Endothelial cell of umbilical vein (primary cell): ENCODE data around the gene ZSCAN20. TPM values are rescaled to one million over a fixed set of nuclear protein-coding genes. Genes with fewer than 3 reads are reported as not detected.

ENCODE experiments used
- BruUV-seq: library from RNA; stranded (reverse); fragments of 400-500 nt; replicated peaks from 2 replicates; lab custom pipeline; 2021; lab: Mats Ljungman, UMichigan
- CTCF ChIA-PET: fragments of 300-600, 350-600 bp; sonication (Branson Sonifier 250); formaldehyde crosslinking; loops from one replicate; lab custom pipeline; 2021; ENCODE audit warnings: antibody characterized with exemption, inconsistent platforms; lab: Charles Lee
- POLR2A ChIA-PET: fragments of 300-600, 350-600 bp; sonication (Branson Sonifier 250); formaldehyde crosslinking; loops from one replicate; lab custom pipeline; 2021; ENCODE audit warnings: antibody characterized with exemption, inconsistent platforms; lab: Charles Lee
- DNase-seq: peaks from one replicate; pipeline ENCODE4 v3.0.0-alpha.2; 2011; ENCODE audit warnings: low read depth, low spot score
- FAIRE-seq: peaks from 2 replicates; lab custom pipeline; 2011; peaks lifted over from hg19 to GRCh38; lab: Jason Lieb, UNC
- H2AFZ ChIP-seq: 2 replicates; pipeline ENCODE4 v1.6.0; 2012; ENCODE audit warnings: low read depth, low read length, control low read depth, inconsistent platforms
- H3K27ac ChIP-seq: 2 replicates; pipeline ENCODE4 v1.5.1; 2011; ENCODE audit warnings: low read depth, mild to moderate bottlenecking, control low read depth, low read length, moderate library complexity; ENCODE audit not compliant: insufficient read depth
- H3K27me3 ChIP-seq, 2 experiments: 2 replicates each; pipeline versions ENCODE4 v1.6.0 to v1.6.1; 2011; ENCODE audit warnings: low read length in 2 of 2, mixed read lengths in 1 of 2; ENCODE audit not compliant: control insufficient read depth in 2 of 2, insufficient read depth in 2 of 2
- H3K36me3 ChIP-seq, 2 experiments: 2 replicates in 1 of 2; 3 replicates in 1 of 2; pipeline ENCODE4 v1.5.1; 2011; ENCODE audit warnings: low read length in 2 of 2, mild to moderate bottlenecking in 1 of 2, moderate library complexity in 1 of 2; ENCODE audit not compliant: control insufficient read depth in 2 of 2, insufficient read depth in 2 of 2; ENCODE audit errors: extremely low read depth in 1 of 2
- H3K4me1 ChIP-seq: 3 replicates; pipeline ENCODE4 v1.5.1; 2011; ENCODE audit warnings: mild to moderate bottlenecking, low read length; ENCODE audit not compliant: control insufficient read depth, insufficient read depth; ENCODE audit errors: extremely low read depth
- H3K4me2 ChIP-seq: 2 replicates; pipeline ENCODE4 v1.6.1; 2011; ENCODE audit warnings: low read length, control low read depth, mixed read lengths; ENCODE audit not compliant: insufficient read depth
- H3K4me3 ChIP-seq, 3 experiments: fragments of 200-600 bp in 1 of 3; sonication (generic), shearing (Covaris generic) in 1 of 3; replicated peaks in 1 of 3; 2 replicates each; pipeline ENCODE4 v1.5.1; 2011 to 2016; ENCODE audit warnings: control low read depth in 3 of 3, low read length in 3 of 3, mild to moderate bottlenecking in 2 of 3, inconsistent platforms in 1 of 3, low read depth in 1 of 3, moderate library complexity in 1 of 3; ENCODE audit not compliant: insufficient read depth in 1 of 3
- H3K79me2 ChIP-seq: 2 replicates; pipeline ENCODE4 v1.6.0; 2012; ENCODE audit warnings: low read length, inconsistent platforms; ENCODE audit not compliant: control insufficient read depth, insufficient read depth
- H3K9ac ChIP-seq: replicated peaks from 2 replicates; pipeline ENCODE3; 2011; ENCODE audit warnings: low read length, control low read depth; ENCODE audit not compliant: insufficient read depth; ENCODE audit errors: extremely low read depth
- H3K9me1 ChIP-seq: replicated peaks from 3 replicates; pipeline ENCODE4 v1.6.0; 2011; ENCODE audit warnings: mild to moderate bottlenecking, low read length; ENCODE audit not compliant: control insufficient read depth, insufficient read depth; ENCODE audit errors: extremely low read depth
- H3K9me3 ChIP-seq: replicated peaks from 2 replicates; pipeline ENCODE4 v1.5.1; 2012; ENCODE audit warnings: low read length, inconsistent platforms; ENCODE audit not compliant: control insufficient read depth, insufficient read depth
- H4K20me1 ChIP-seq: replicated peaks from 2 replicates; pipeline ENCODE3; 2011; ENCODE audit warnings: mild to moderate bottlenecking, low read length; ENCODE audit not compliant: control insufficient read depth, insufficient read depth; ENCODE audit errors: extremely low read depth
- CTCF ChIP-seq, 2 donors: IDR thresholded peaks; 1 replicate in 1 of 2; 2 replicates in 1 of 2; pipeline ENCODE4 v1.5.1; 2011; ENCODE audit warnings: low read length in 2 of 2, mild to moderate bottlenecking in 2 of 2, moderate library complexity in 2 of 2, control low read depth in 1 of 2, inconsistent platforms in 1 of 2, low read depth in 1 of 2; ENCODE audit not compliant: insufficient read depth in 1 of 2; ENCODE audit errors: extremely low read depth in 1 of 2
- EZH2 ChIP-seq: IDR thresholded peaks from 2 replicates; pipeline ENCODE4 v1.6.1; 2012; ENCODE audit warnings: borderline replicate concordance, low read depth, mild to moderate bottlenecking, moderate library complexity, low read length, inconsistent platforms; ENCODE audit not compliant: severe bottlenecking
- FOS ChIP-seq: IDR thresholded peaks from 2 replicates; pipeline ENCODE4 v1.6.1; 2011; ENCODE audit warnings: mild to moderate bottlenecking, low read length, moderate library complexity, borderline replicate concordance; ENCODE audit not compliant: insufficient read depth
- GATA2 ChIP-seq: IDR thresholded peaks from 2 replicates; pipeline ENCODE4 v1.7.0; 2011; ENCODE audit warnings: low read depth, mild to moderate bottlenecking, moderate library complexity, mixed read lengths, low read length; ENCODE audit not compliant: insufficient read length, insufficient read depth
- JUN ChIP-seq: IDR thresholded peaks from 2 replicates; pipeline ENCODE4 v1.6.1; 2011; ENCODE audit warnings: borderline replicate concordance, low read depth; ENCODE audit not compliant: insufficient read length, insufficient read depth
- MAX ChIP-seq: IDR thresholded peaks from 2 replicates; pipeline ENCODE4 v1.6.1; 2011; ENCODE audit not compliant: insufficient read depth, insufficient read length
- MYC ChIP-seq: IDR thresholded peaks from one replicate; pipeline ENCODE4 v1.6.1; 2011; ENCODE audit warnings: mild to moderate bottlenecking, low read depth, low read length
- POLR2A ChIP-seq: IDR thresholded peaks from 2 replicates; pipeline ENCODE4 v1.6.1; 2012; ENCODE audit warnings: low read depth, mild to moderate bottlenecking, control low read depth, low read length
- POLR2AphosphoS5 ChIP-seq: IDR thresholded peaks from 2 replicates; pipeline ENCODE4 v1.6.1; 2012; ENCODE audit warnings: low read depth, mild to moderate bottlenecking, control low read depth, low read length, moderate library complexity; ENCODE audit not compliant: insufficient read depth
- dilution Hi-C: fragments of 300-500 bp; cut with MboI; formaldehyde crosslinking; loops from one replicate; pipeline ENCODE4 v1.15.0; 2019; ENCODE audit warnings: low sequenced_read_pairs; ENCODE audit not compliant: extremely low pct_ligation_motif_present
- intact Hi-C: fragments of 100-400 bp; cut with micrococcal nuclease; formaldehyde crosslinking; loops from one replicate; pipeline ENCODE4 v1.10.0; 2022
- polyA plus RNA-seq, 4 experiments: library from polyadenylated mRNA; depleted of rRNA in 3 of 4; stranded (reverse) in 3 of 4; unstranded in 1 of 4; fragments of >200 nt; gene quantifications; 2 replicates each; pipeline versions ENCODE4 v1.2.1 to v1.2.3, GENCODE V29; 2011 to 2012; ENCODE audit warnings: missing spikeins in 1 of 4
- total RNA-seq: library from RNA; stranded (reverse); gene quantifications from 2 replicates; pipeline ENCODE4 v1.2.3, GENCODE V29; 2021

The ZSCAN20 gene
- total and polyA plus RNA-seq, 2 donors (not counting 3 experiments of a cell fraction or from before 2014, with no cell fraction given): 1.2 to 5.8 TPM

- DNase-seq (no peak), FAIRE-seq (no peak)
- Histone ChIP-seq H3K9me1 (no peaks in the 10 kb centered on the region), H3K9ac (no peak overlapping the region), H2AFZ (no peak overlapping the region), H3K9me3 (no peaks in the 10 kb centered on the region), H4K20me1 (no peaks in the 10 kb centered on the region), H3K27ac (no peak overlapping the region), H3K4me3 (no peak overlapping the region), H3K79me2 (no peaks in the 10 kb centered on the region), H3K4me2 (peak overlapping the region; percentile 40), H3K36me3 (no peaks in the 10 kb centered on the region), H3K4me1 (peaks cover 30% of the 10 kb centered on the region), H3K27me3 (no peaks in the 10 kb centered on the region)
- no peak for TF ChIP-seq MAX
- TF ChIP-seq CTCF (IDR thresholded peaks at IDR 0.05; ENCODE audit: extremely low read depth in 1 of 2, insufficient read depth in 1 of 2, low read depth in 1 of 2, low read length in 2 of 2): no peak
- no peak for TF ChIP-seq POLR2A
- ChIA-PET CTCF (no interaction called here), POLR2A (no interaction called here)
- dilution Hi-C loops: no loop called here
- no TSS peak for BruUV-seq
- intact Hi-C loops: loop anchor here (1.0 to 5.0 kb wide), 2 partner anchors 9 to 307 kb away; no protein-coding TSS in a partner anchor
Measured at GRCh38 chr1:33434363-33434750, 38.1 kb upstream of the ZSCAN20 start.

- Histone ChIP-seq H2AFZ (no peak overlapping the region), H3K27ac (no peak overlapping the region), H3K4me3 (no peak overlapping the region), H3K9ac (no peak overlapping the region), H3K36me3 (no peaks in the 10 kb centered on the region), H3K27me3 (no peaks in the 10 kb centered on the region), H3K9me1 (no peaks in the 10 kb centered on the region), H3K4me2 (no peak overlapping the region), H4K20me1 (no peaks in the 10 kb centered on the region), H3K79me2 (no peaks in the 10 kb centered on the region), H3K9me3 (no peaks in the 10 kb centered on the region), H3K4me1 (peaks cover 26% of the 10 kb centered on the region)
- no TSS peak for BruUV-seq
- FAIRE-seq: no peak
- POLR2A ChIA-PET: no interaction called here
- dilution Hi-C loops: no loop called here
- no peak for TF ChIP-seq POLR2AphosphoS5
- TF ChIP-seq POLR2A: no peak
- TF ChIP-seq MYC: no peak
- peak; percentile 17 for TF ChIP-seq JUN
- peak; percentile 68 for TF ChIP-seq FOS
- no peak for TF ChIP-seq GATA2
- TF ChIP-seq EZH2: no peak
- TF ChIP-seq MAX: no peak
- intact Hi-C loops: no loop called here
- DNase-seq: no peak
- CTCF ChIA-PET: no interaction called here
Measured at GRCh38 chr1:33435096-33435820, 37.2 kb upstream of the ZSCAN20 start.
